Measurements from ENCODE around the gene GAK.

Gene GAK

DNA sequence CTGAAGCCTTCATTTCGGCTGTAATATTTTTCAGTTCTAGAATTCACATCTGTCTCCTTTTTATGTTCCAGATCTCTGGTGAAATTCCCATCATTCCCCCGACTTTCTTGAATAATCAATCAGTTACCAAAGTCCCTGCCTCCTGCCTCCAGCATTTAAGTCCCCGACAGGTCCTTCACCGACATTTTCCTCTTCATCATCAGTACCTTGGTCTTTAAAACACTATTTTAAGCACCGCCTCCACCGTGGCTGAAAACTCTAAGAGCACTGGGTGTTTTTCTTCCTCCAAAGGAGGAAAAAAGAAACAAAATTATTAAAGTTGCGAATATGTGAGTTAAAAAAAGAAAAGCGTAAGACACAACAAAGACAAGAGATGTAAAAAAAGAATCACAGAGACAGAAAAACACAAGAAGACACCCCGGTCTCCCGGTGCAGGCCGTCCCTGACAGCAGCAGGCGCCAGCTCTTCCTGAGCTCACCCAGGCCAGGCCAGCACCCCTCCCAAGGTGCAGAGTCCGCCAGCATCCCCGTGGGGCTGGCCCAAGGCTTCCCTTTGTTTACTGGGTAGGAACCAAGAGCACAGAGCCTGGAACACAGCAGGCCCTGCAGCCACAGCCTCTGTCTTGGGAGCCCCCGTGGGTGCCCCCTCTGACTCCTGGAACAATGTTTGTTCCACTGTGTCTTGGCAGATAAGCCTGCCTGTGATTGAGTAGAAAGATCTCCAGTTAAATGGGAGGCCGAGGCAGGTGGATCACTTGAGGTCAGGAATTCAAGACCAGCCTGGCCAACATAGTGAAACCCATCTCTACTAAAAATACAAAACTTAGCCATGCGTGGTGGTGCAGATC is 56.9 kb downstream of the GAK start:
- in situ Hi-C loops (cut with MboI; ENCODE audit: low sequenced_read_pairs), result no loop called here

DNA sequence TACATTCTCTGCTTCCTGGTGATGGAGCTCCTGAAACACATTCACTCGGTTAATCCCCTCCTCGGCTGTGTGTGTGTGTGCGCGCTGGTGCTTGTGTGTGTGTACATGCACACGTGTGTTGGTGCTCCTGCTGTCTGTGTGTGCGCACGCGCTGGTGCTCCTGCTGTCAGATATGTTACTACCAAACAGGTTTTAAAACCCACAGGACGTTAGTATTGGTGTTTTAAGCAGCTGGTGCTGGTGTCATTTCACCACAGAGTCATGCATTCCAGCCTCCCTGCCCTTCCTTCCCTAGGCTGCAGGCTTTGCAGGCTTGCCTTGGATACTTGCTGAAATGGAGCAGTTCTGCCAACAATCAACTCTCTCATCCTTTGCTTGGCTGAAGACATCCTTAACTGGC is 58.1 kb downstream of the GAK start:
- in situ Hi-C loops (cut with MboI; ENCODE audit: low sequenced_read_pairs), result no loop called here

DNA sequence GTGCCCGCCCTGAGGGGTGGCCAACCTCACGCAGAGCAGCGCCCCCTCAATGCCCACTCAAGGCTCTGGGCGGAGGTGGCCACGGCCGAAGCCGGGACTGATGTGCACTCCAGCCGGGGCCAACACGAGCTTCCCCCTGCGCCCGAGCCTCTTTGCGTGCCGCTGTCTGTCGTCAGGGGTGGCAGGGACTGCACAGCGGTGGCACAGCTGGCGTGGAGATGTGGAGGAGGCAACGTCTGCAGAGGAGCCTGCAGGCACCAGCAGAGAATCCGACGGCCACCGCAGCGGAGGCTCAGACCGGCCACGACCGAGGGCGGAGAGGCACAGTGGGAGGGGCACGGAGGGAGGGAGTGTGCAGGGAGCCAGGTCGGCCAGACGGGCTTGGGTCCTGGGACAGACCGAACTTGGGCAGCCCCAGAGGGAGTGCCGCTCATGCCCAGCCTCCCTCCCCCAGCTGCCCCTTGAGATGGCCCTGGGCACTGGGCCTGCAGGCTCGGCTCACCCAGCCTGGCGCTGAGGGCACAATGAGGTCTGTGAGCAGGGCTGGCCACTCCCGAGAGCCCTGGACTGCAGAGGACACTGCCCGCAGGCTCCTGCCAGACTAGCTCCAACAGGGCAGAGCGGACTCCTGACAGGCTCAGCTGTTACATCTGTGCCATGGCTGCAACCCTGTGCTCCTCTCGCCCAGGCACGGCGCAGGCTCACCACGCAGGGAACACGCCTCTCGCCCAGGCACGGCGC is 59.7 kb downstream of the GAK start:
- in situ Hi-C loops (cut with MboI; ENCODE audit: low sequenced_read_pairs), result no loop called here

DNA sequence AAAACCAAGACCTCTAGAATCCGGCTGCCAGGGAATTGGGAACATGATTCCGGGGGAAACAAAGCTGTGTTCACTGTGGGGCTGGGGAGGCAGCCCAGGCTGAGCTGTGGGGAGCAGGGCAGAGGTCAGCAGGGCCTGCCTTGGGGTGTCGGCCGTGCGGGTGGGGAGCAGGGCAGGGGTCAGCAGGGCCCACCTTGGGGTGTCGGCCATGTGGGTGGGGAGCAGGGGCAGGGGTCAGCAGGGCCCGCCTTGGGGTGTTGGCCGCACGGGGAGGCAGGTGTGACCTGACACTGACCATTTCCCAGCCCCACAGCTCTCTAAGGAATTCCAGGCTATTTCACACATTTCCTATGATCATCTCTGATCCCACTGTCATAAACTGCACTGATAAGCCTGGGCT is 60.6 kb downstream of the GAK start:
- in situ Hi-C loops (cut with MboI; ENCODE audit: low sequenced_read_pairs), result no loop called here

GRCh38 chr4:870951-871350 is 61.2 kb downstream of the GAK start:
- in situ Hi-C loops (cut with MboI; ENCODE audit: low sequenced_read_pairs), result no loop called here

DNA sequence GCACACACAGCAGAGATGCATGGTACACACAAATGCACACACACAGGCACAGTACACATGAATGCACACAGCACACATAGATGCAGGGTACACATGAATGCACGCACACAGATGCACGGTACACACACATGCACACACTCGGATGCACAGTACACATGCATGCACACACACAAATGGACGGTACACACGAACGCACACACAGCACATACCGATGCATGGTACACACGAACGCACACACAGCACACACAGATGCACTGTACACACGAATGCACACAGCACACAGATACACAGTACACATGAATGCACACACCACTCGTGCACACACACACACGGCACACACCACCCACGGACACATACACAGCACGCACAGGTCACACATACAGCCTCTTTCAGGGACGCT is 62.3 kb downstream of the GAK start:
- in situ Hi-C loops (cut with MboI; ENCODE audit: low sequenced_read_pairs), result no loop called here

- in situ Hi-C loops (cut with MboI; ENCODE audit: low sequenced_read_pairs), result no loop called here
Measured at GRCh38 chr4:868421-868820, 63.7 kb downstream of the GAK start.

DNA sequence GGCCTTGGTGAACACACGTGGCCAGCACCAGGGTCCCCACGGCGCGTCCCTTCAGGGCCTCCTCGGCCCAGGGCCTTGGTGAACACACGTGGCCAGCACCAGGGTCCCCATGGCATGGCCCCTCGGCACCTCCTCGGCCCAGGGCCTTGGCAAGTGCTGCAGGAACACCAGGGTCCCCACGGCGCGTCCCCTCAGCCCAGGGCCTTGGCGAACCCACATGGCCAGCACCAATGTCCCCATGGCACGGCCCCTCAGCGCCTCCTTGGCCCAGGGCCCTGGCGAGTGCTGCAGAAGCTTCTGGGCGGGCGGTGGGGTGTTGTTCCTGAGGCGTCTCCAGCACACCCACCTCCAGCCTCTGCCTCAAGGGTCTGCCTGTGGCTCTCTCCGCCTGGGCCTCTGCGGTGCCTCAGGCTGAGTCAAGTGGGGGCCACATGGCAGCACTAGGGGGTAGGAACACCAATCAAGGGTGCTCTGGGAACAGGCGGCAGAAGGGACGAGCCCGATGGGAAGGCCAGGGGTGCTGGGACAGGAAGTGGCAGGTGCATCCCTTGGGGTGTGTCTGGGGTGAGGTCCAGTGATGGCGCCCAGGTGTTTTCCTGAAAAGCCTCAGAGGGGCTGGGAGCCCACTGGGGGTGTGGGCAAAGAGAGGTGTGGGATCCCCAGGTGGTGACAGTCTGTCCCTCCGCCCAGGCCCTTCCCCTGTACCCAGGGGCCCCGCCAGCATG is 64.4 kb downstream of the GAK start:
- in situ Hi-C loops (cut with MboI; ENCODE audit: low sequenced_read_pairs), result no loop called here

DNA sequence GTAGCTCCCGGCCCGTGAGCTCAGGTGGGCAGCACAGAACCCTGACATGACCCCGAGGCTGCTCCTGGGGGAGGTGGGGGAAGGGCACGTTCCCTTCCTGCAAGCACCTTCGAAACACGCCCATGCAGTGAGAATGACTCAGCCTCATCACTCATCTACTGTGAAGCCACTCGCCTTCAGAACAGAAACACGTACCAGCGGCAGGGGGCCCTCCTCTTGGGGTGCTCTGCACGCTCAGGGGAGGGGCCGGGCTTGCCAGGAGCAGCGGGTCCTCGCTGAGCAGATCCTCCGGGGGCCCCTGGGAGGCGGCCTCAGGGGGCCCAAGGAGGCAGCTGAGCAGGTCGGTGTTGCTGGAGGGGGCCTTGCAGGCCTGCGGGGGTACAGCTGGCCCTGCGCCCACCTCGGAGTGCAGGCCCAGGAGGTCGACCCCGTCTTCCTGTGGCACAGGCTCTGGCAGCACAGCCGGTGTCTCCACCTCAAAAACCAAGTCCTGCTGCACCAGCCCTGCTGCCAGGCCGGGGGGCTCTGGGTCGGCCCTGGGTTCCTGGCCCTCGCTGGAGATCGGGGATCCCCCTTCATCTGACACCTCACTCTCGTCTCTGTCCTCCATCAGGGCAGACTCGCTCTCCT is 65.2 kb downstream of the GAK start:
- in situ Hi-C loops (cut with MboI; ENCODE audit: low sequenced_read_pairs), result no loop called here

DNA sequence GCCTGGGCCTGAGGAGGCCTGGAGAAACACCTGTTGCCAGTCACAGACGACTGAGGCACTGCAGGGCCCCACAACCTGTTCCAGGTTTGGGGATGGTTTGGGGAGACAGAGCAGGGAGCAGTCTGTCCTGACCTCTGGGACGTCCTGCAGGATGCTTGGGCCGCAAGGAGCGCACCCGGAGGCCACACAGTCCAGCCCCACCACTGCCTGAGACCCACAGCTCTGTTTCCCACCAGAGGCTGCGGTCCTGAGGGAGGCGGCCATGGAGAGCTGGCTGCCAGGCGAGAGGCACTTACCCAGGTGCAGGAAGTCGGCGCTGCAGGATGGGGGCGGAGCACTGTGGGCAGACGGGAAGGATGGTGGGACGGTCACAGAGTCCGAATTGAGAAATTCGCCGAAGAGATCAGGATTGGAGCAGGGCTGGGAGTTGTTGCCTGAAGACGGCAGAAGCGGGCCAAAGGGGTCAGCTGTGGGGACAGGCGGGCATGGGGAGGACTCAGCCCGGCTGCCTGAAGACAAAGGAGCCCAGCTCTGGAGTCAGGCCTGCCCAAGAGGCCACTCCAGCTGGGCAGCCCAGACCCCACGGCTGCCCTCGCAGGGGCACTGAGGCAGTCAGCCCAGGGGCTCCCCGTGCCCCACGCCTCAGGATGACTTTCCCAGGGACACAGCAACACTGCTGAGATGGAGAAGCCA is 65.9 kb downstream of the GAK start:
- in situ Hi-C loops (cut with MboI; ENCODE audit: low sequenced_read_pairs), result no loop called here

- in situ Hi-C loops (cut with MboI; ENCODE audit: low sequenced_read_pairs), result no loop called here
Measured at GRCh38 chr4:865572-865971, 66.5 kb downstream of the GAK start.

DNA sequence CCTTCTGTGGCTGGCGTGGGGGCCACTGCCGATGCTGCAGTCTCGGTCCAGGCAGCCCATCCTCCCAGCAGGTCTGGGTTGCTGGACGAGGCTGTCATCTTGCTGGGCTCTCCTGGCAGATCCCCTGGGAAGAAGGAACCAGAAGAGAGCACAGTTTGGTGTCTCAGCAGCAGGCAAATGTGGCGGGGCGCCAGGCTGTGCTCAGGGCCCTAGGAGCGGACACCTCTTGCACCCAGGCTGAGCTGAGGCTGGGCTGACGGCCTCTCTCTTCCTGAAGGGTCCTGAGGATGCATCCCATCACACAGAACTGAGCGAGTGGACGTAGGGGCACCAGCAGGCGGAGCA is 67.0 kb downstream of the GAK start:
- in situ Hi-C loops (cut with MboI; ENCODE audit: low sequenced_read_pairs), result no loop called here

- in situ Hi-C loops (cut with MboI; ENCODE audit: low sequenced_read_pairs), result no loop called here
Measured at GRCh38 chr4:864456-865120, 67.5 kb downstream of the GAK start.

DNA sequence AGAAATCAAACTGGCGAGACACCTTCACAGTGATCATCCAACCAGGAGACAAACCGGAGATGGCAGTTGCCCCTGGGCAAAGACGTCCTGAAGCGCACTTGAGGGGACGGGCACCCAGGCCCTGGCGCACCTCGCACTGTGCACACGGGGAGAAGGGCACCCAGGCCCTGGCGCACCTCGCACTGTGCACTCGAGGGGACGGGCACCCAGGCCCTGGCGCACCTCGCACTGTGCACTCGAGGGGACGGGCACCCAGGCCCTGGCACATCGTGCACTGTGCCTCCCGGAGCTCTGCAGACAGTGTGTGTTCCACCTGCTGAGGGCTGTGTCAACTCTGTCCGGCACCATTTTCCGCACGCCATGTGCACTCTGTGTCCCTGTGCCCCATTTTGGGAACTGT is 71.6 kb downstream of the GAK start:
- in situ Hi-C loops (cut with MboI; ENCODE audit: low sequenced_read_pairs), result no loop called here

DNA sequence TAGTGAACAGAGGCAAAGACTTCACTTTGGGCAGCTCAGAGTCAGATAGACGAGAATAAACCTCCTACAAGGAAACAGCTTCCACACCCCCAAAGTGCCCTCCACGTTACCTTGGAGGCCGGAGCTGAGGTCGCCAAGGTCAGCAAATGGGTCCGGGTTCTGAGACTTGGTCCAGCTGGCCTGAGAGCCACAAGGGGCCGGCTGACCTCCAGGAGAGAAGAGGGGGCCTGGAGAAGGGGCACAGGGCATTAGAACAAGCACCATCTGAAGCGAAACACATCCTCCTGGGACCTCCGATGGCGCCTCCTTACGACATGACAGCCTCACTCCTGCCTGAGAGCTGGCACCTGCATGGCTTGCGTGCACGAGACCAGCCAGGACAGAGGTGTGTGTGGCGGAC is 72.6 kb downstream of the GAK start:
- in situ Hi-C loops (cut with MboI; ENCODE audit: low sequenced_read_pairs), result no loop called here

GRCh38 chr4:858831-859451 is 73.2 kb downstream of the GAK start:
- in situ Hi-C loops (cut with MboI; ENCODE audit: low sequenced_read_pairs), result no loop called here

DNA sequence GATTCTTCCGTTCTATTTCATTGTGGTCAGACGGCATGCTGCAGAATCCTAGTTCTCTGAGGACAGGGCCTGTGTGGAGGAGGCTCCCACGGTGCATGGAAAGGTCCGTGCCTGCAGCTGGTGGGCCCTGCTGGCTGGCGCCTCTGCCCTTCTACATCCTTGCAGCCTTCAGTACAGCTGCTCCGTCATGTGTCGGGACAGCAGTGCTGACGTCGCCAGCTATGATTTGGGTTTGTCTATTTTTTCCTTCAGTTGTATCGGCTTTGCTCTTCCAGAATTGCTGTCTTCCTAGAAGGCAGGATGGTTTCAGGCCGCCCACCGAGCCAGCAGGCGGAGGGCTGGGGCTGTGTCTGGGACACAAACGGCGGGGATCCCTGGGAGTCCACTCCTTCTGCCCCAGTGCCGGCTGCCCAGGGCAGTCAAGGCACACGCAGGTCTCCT is 74.1 kb downstream of the GAK start:
- in situ Hi-C loops (cut with MboI; ENCODE audit: low sequenced_read_pairs), result no loop called here

DNA sequence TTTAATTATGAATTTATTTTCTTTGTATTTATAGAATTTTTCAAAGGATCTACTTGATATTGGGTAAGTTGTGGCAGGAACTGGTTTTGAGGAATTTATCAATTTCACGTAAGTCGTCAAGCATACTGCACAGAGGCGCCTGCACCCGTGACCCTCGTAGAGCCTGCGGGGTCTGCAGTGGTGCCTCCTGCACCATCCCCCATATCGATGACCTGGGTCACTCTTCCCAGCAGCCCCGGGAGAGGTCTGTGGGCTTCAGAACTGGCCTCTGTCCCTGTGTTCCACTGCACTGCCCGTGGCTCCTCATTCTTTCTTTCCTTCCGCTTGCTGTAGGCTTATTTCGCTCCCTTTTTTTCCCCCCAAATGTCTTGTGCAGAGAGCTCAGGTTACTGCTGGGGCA is 74.7 kb downstream of the GAK start:
- in situ Hi-C loops (cut with MboI; ENCODE audit: low sequenced_read_pairs), result no loop called here

DNA sequence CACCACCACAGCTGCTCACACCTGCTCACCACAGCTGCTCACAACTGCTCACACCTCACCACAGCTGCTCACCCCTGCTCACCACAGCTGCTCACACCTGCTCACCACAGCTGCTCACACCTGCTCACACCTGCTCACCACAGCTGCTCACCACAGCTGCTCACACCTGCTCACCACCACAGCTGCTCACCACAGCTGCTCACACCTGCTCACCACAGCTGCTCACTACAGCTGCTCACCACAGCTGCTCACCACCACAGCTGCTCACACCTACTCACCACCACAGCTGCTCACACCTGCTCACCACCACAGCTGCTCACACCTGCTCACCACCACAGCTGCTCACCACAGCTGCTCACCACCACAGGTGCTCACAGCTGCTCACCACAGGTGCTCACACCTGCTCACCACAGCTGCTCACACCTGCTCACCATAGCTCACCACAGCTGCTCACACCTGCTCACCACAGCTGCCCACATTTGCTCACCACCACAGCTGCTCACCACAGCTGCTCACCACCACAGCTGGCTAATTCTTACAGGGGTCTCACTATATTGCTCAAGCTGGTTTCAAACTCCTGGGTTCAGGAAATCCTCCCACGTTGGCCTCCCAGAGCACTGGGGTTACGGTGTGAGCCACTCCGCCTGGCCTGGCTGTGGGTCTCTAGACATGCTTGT is 75.8 kb downstream of the GAK start:
- in situ Hi-C loops (cut with MboI; ENCODE audit: low sequenced_read_pairs), result no loop called here

All from HL-60/S4 treated with retinoic acid at 250 ng/mL for 4 days and 3 days (cell line).